Right cardiac atrium (tissue), 5 donors: ENCODE measurements around the gene COX17. TPM values are rescaled to one million over a fixed set of nuclear protein-coding genes. Genes with fewer than 3 reads are reported as not detected.

Experiments
- ATAC-seq, 2 donors: fragments of 200-7000 bp; cut with Tn5 transposase; one replicate each; pipeline versions ENCODE4 v1.8.0 to v1.9.1; 2020; ENCODE audit warnings: moderate library complexity in 2 of 2, mild to moderate bottlenecking in 1 of 2
- DNase-seq, 3 donors: peaks; one replicate each; pipeline ENCODE4 v3.0.0-alpha.2; 2020
- H3K27ac ChIP-seq: one replicate; pipeline ENCODE4 v1.5.1; 2013; ENCODE audit warnings: mild to moderate bottlenecking, low read length, control low read depth, moderate library complexity
- H3K27me3 ChIP-seq: one replicate; pipeline ENCODE4 v1.6.1; 2013; ENCODE audit not compliant: control insufficient read depth, insufficient read depth
- H3K4me1 ChIP-seq: one replicate; pipeline ENCODE4 v1.6.1; 2013; ENCODE audit warnings: low read length; ENCODE audit not compliant: control insufficient read depth, insufficient read depth
- H3K4me3 ChIP-seq: one replicate; pipeline ENCODE4 v1.5.1; 2013; ENCODE audit warnings: low read length, control low read depth
- H3K9me3 ChIP-seq: one replicate; pipeline ENCODE4 v1.6.1; 2013; ENCODE audit warnings: low read length; ENCODE audit not compliant: control insufficient read depth
- WGBS: extraction: QIAGEN DNeasy Blood & Tissue Kit; methylation state at CpG from one replicate; pipeline ENCODE4 v1.1.7; 2013; 5-methylcytosine and 5-hydroxymethylcytosine counted together
- intact Hi-C, 4 donors: fragments of 100-400 bp; cut with DNase I; formaldehyde crosslinking; loops; one replicate each; pipeline versions ENCODE4 v1.11.0 to v1.14.0; 2022 to 2023
- polyA plus RNA-seq: library from polyadenylated mRNA; stranded (reverse); fragments of 200-250 nt; gene quantifications from one replicate; pipeline ENCODE4 v1.2.3, GENCODE V29; 2013
- total RNA-seq, 4 donors: library from RNA; stranded (reverse); fragmentation: NEBNext Ultra II Directional; extraction: Animal tissue kit (Norgen Biotek cat#: 25700); gene quantifications; one replicate each; pipeline ENCODE4 v1.2.1, GENCODE V29; 2021
- donor health status: healthy with polysubstance abuse.
- donor health status: DM: no; HTN: yes; CAD: no.
- donor health status: DM: no; HTN: no; CAD: no.
- donor health status: DM: no; HTN: yes; CAD: no; lungs with severe emphysema.
- donor health status: DM: yes; HTN: yes; CAD: no.

The COX17 gene
- total and polyA plus RNA-seq, 5 donors = 108 to 622 (median 132) TPM

- no peaks in the 10 kb centered on the region for H3K9me3 ChIP-seq
- peak overlapping the region; percentile 79 for H3K4me3 ChIP-seq
- peaks cover 11% of the 10 kb centered on the region for H3K4me1 ChIP-seq
- peak overlapping the region; percentile 97 for H3K27ac ChIP-seq
- peak; percentile 10 to 16 for ATAC-seq
- whole genome bisulfite sequencing = 69% methylated on average over 9 of the region's 9 CpGs
- intact Hi-C loops = no loop called here
- DNase-seq = no peak
- no peaks in the 10 kb centered on the region for H3K27me3 ChIP-seq
Measured at GRCh38 chr3:119659606-119660291, 17.5 kb downstream of the COX17 start.

DNA sequence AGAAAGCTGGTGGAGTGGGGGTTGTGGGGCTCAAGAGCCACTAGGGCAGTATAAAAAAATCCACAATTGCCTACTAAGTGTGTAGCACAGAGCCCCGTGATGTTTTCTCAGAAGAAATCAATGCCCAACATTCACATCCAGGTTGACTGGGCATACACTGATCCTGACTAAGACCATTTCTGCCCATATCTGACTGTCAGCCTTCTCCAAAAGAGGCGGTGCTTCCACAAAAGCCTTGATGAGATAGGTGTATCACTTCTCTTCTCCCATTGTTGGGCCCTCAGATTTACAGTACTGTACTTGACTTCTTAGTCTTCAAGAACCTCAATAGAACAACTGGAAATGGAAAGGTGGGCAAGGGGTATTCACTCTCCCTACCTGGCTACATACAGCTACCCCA, 18.2 kb downstream of the COX17 start:
- Histone ChIP-seq H3K9me3 (no peaks in the 10 kb centered on the region), H3K4me1 (peaks cover 11% of the 10 kb centered on the region), H3K27me3 (no peaks in the 10 kb centered on the region), H3K27ac (peak overlapping the region; percentile 97), H3K4me3 (peak overlapping the region; percentile 79)
- ATAC-seq (peak; percentile 1 to 10), DNase-seq (no peak)
- WGBS = 76% methylated on average over 2 of the region's 2 CpGs
- intact Hi-C loops = no loop called here

DNA sequence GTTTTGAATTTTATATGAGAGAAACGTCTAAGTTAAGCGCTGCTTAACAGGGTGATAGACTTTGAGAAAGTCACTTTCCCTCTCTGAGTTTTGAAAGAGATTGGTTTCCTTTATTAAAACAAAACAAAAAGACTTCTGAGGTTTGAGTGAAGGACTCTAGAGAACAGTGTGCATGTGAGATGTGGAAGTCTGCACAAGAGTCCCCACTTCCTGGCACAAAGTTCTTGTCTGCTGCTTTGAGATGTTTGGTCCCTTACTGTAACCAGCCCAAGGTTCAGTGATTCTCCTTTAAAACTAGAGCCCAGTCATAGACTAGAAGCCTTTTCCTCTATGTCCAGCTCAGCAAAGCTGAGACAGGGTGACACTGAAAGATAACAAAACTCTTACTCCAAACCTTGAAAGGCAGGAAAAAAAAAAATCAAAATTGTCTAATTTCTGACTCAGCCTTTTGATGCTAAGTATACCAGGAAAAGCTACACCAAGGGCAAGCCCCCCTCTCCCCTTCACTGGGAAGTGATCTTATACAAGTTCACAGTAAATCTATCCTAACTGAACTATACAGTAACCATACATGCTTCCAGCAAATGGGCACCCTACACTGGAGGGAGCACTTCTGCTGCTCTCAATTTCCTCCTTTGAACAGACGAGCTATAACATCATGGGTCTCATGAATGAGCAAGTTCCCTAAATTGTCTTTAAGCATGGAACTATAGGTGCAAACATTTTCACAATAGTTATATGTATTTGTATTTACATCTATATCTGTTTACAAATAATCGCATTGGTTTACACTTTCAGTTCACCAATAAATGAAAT, 19.1 kb downstream of the COX17 start:
- Histone ChIP-seq H3K27me3 (no peaks in the 10 kb centered on the region), H3K4me3 (peak overlapping the region; percentile 79), H3K4me1 (peaks cover 11% of the 10 kb centered on the region), H3K27ac (peak overlapping the region; percentile 69), H3K9me3 (no peaks in the 10 kb centered on the region)
- intact Hi-C loops = no loop called here
- WGBS = 63% methylated on average over 4 of the region's 4 CpGs
- ATAC-seq = no peak
- DNase-seq = no peak

- H3K9me3 ChIP-seq = no peaks in the 10 kb centered on the region
- intact Hi-C loops = no loop called here
- peaks cover 13% of the 10 kb centered on the region for H3K4me1 ChIP-seq
- H3K27me3 ChIP-seq = no peaks in the 10 kb centered on the region
- H3K27ac ChIP-seq = no peak overlapping the region
- no peak overlapping the region for H3K4me3 ChIP-seq
- no peak for ATAC-seq
- WGBS = 30% methylated on average over 2 of the region's 2 CpGs
- no peak for DNase-seq
Measured at GRCh38 chr3:119653876-119654275, 23.3 kb downstream of the COX17 start.

DNA sequence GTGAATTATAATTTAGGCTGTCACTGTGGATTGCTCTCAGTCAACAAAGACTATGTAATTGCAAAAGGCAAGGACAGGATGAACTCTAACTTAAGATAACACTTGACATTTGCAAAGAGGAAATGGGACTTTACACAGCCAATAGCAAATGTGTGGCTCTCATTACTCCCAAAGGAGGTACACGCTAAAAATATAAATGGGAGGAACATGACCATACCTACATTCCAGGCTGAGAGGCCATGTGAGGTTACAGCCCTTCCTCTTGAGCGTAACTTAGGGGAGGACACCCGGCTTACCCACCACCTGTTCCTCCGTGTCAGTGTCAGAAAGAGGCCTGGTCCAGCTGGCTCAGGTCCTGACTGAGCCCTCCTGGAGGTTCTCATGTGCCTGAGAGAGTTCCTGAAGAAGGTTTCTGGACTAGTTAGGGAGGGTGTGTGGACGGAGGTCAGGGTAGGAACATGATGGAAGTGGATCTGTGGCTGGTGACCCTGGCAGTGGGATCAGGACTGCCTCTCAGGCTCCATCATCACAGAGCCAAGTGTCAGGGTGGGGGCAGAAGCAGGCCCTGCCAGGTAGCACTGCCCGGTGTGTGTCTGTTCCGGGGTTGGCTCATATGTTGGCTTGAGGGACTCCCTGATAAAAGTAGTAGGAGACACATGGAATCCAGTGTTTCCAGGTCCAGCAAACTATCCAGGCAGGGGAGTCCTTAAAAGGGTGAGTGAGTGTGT, 24.7 kb downstream of the COX17 start:
- intact Hi-C loops = no loop called here
- Histone ChIP-seq H3K9me3 (no peaks in the 10 kb centered on the region), H3K4me3 (no peak overlapping the region), H3K27me3 (no peaks in the 10 kb centered on the region), H3K27ac (peak overlapping the region; percentile 86), H3K4me1 (peaks cover 20% of the 10 kb centered on the region)
- ATAC-seq (peak; percentile 83 to 90), DNase-seq (peak; percentile 61 to 72 (median 70))
- WGBS = 39% methylated on average over 7 of the region's 7 CpGs

DNA sequence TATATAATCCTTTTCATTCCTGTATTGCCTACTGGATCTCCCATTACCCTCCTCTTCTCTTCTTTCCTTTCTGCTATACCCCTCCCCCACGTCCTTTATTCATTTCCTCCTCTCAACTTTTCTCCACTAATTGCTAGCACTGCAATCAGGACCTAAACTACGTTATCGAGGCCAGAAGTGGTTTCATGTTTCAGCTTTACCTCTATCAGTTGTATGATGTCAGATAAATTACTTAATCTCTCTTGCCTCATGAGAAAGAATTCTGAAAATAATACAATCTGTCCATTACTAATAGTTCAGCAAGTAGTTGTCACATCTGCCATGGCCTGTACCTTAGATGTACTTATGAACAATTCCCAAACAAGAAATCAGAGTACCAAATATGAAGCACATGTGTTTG, 27.4 kb downstream of the COX17 start:
- Histone ChIP-seq H3K27me3 (no peaks in the 10 kb centered on the region), H3K27ac (no peak overlapping the region), H3K9me3 (no peaks in the 10 kb centered on the region), H3K4me3 (no peak overlapping the region), H3K4me1 (peaks cover 22% of the 10 kb centered on the region)
- DNase-seq = no peak
- no peak for ATAC-seq
- WGBS = 23% methylated on average over 3 of the region's 3 CpGs
- intact Hi-C loops = no loop called here

DNA sequence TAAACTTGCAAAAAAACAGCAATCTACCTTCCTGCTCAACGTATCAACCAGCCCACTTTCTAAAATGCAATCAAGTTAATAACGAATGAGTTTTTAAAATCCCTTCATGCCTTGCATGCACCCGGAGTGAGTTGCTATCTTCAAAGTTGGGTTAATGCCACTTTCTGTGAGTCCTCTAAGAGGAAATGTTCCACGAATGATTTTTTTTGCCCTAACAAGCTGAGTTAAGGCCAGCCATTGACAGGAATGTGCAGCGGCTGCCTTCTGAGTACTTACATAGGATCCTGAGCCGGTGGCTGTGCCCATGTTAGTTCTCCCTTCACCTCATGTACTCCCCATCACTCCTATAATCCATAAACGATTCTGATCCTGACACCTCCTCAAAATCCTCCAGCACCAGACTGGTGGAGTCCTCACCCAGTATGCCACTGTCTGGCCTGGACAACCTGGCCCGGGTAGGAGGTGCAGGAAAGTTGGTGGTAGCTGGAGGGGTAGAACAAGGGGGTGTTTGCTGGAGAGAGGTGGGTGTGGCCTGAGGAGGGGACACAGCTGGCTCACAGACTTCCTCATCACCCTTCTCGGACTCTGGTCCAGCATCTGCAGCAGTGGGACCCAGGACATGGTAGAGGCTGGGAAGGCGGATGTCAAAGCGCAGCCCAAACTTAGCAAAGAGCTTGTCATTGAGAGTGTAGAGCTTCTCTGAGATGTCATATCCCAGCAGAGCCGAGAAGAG, 29.2 kb downstream of the COX17 start:
- ATAC-seq = peak; percentile 3 to 9
- peak in 2 of 3 donors; percentile 35 to 60 for DNase-seq
- WGBS = 37% methylated on average over 12 of the region's 12 CpGs
- H3K4me1 ChIP-seq = peaks cover 24% of the 10 kb centered on the region
- no peaks in the 10 kb centered on the region for H3K9me3 ChIP-seq
- no peaks in the 10 kb centered on the region for H3K27me3 ChIP-seq
- H3K27ac ChIP-seq = peak overlapping the region; percentile 87
- no peak overlapping the region for H3K4me3 ChIP-seq
- intact Hi-C loops = no loop called here

DNA sequence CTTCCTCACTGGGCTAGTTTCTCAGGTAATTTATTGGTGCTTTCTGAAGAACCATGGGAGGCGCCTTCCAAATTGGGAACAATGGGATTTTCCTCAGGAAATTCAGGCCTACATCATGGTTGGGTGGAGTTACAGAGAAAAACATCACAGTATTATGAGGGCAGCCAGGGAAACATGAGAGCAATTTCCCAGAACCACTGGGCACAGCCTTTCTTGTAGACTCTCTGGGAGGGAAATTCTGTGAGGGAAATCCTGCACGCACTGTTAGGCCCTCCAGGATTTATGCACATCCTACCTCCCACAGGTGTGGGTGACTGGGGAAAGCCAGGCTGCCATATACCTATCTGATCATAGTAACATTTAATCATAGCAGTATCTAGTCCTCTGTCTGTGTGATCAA, 30.0 kb downstream of the COX17 start:
- Histone ChIP-seq H3K27me3 (no peaks in the 10 kb centered on the region), H3K27ac (peak overlapping the region; percentile 87), H3K9me3 (no peaks in the 10 kb centered on the region), H3K4me1 (peaks cover 18% of the 10 kb centered on the region), H3K4me3 (no peak overlapping the region)
- ATAC-seq = peak; percentile 71 to 89
- 48% methylated on average over 2 of the region's 2 CpGs for WGBS
- intact Hi-C loops = no loop called here
- peak in 1 of 3 donors; percentile 48 for DNase-seq

DNA sequence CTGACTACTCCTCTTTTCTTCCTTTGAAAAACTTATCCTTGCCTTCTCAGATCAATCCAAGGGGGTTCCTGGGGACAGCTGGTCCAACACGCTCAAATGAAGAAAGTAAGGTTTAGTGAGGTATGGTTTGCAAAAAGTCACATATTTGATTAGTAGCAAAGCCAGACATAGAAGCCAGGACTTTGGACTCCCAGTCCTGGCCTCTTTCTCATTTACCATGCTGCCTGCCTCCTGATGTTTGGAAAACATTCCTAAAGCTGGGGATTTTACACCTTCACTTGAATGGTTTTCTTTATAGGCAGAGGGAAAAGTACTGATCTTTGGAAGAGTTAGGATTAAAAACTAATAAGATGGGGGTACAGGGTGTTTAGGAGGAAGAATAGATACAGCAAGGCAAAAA, 31.4 kb downstream of the COX17 start:
- Histone ChIP-seq H3K27ac (peak overlapping the region; percentile 76), H3K4me3 (no peak overlapping the region), H3K27me3 (no peaks in the 10 kb centered on the region), H3K4me1 (peaks cover 14% of the 10 kb centered on the region), H3K9me3 (no peaks in the 10 kb centered on the region)
- intact Hi-C loops = no loop called here
- ATAC-seq (no peak), DNase-seq (no peak)
- 85% methylated on average over 1 of the region's 1 CpG for WGBS

- no peaks in the 10 kb centered on the region for H3K9me3 ChIP-seq
- H3K4me1 ChIP-seq = peaks cover 11% of the 10 kb centered on the region
- ATAC-seq (no peak), DNase-seq (no peak)
- H3K4me3 ChIP-seq = no peak overlapping the region
- intact Hi-C loops = no loop called here
- H3K27ac ChIP-seq = no peak overlapping the region
- WGBS = 72% methylated on average over 1 of the region's 1 CpG
- H3K27me3 ChIP-seq = no peaks in the 10 kb centered on the region
Measured at GRCh38 chr3:119644481-119644880, 32.7 kb downstream of the COX17 start.
